Measurements from ENCODE around the gene CALCA.
A peak's percentile ranks its signal among the peaks of the same experiment; 100 is the strongest.
"Not testable (repeated sequence)": the region's sequence is repeated elsewhere in the genome, so short reads cannot be mapped to it uniquely, and the experiment has no call there.

Gene CALCA

GRCh38 chr11:14971865-14972580, at the start of gene CALCA:
CALCA (minus strand) TSS chr11:14972351; CDS start chr11:14971192, 1,159 bp downstream.
- no peak for DNase-seq

- DNase-seq = no peak
Observed at GRCh38 chr11:15016200-15016599, 44.0 kb upstream of the CALCA start.

GRCh38 chr11:15011776-15012345, 39.7 kb upstream of the CALCA start:
- DNase-seq = no peak

- DNase-seq = no peak
Observed at GRCh38 chr11:15010865-15011264, 38.7 kb upstream of the CALCA start.

GRCh38 chr11:15006139-15006759, 34.1 kb upstream of the CALCA start:
- DNase-seq = no peak

GRCh38 chr11:14988133-14988532, 16.0 kb upstream of the CALCA start:
- not testable (repeated sequence) for DNase-seq

- DNase-seq = no peak
Observed at GRCh38 chr11:14981507-14981906, 9.4 kb upstream of the CALCA start.

GRCh38 chr11:14980854-14981253, 8.7 kb upstream of the CALCA start:
- no peak for DNase-seq

GRCh38 chr11:14977101-14977880, 5.1 kb upstream of the CALCA start:
- DNase-seq = no peak

- no peak for DNase-seq
Observed at GRCh38 chr11:14975252-14975587, 3.1 kb upstream of the CALCA start.

GRCh38 chr11:14974515-14975251, 2.5 kb upstream of the CALCA start:
- peak; percentile 52 to 53 for DNase-seq

GRCh38 chr11:14973621-14974514, 1.7 kb upstream of the CALCA start:
- DNase-seq = peak in 1 of 2 experiments; percentile 15

- DNase-seq = no peak
Observed at GRCh38 chr11:14972581-14973495, 687 bp upstream of the CALCA start.

- peak; percentile 39 to 40 for DNase-seq
Observed at GRCh38 chr11:14969901-14970323, 2.2 kb downstream of the CALCA start.

GRCh38 chr11:14967581-14968243, 4.4 kb downstream of the CALCA start:
- no peak for DNase-seq

GRCh38 chr11:14956111-14956510, 16.0 kb downstream of the CALCA start:
- no peak for DNase-seq

- no peak for DNase-seq
Observed at GRCh38 chr11:14954581-14954980, 17.6 kb downstream of the CALCA start.

- no peak for DNase-seq
Observed at GRCh38 chr11:14953904-14954303, 18.2 kb downstream of the CALCA start.

GRCh38 chr11:14949437-14950147, 22.6 kb downstream of the CALCA start:
- DNase-seq = no peak
